OCI-LY3 (cell line): ENCODE data around the gene GIPC2.
"Not testable (repeated sequence)": the region's sequence is repeated elsewhere in the genome, so short reads cannot be mapped to it uniquely, and the experiment has no call there.

Experiments
- H2AFZ ChIP-seq: fragments of 200-600, 300-600 bp; shearing (Covaris generic); 2 replicates; pipeline ENCODE4 v1.6.0; 2014; ENCODE audit warnings: antibody characterized with exemption, low read depth, low read length
- H3K27ac ChIP-seq: fragments of 200-600, 300-600 bp; sonication (generic); 2 replicates; pipeline ENCODE4 v1.5.1; 2014; ENCODE audit warnings: mild to moderate bottlenecking, low read length, moderate library complexity, mixed read lengths
- H3K27me3 ChIP-seq: fragments of 200-600, 300-600 bp; sonication (generic); 2 replicates; pipeline ENCODE4 v1.6.1; 2014; ENCODE audit warnings: low read depth, low read length, mixed read lengths
- H3K36me3 ChIP-seq: fragments of 200-600, 300-600 bp; sonication (generic); replicated peaks from 2 replicates; pipeline ENCODE3; 2014; ENCODE audit warnings: low read depth, low read length, mixed read lengths
- H3K4me1 ChIP-seq: fragments of 300-600, 200-600 bp; sonication (generic); 2 replicates; pipeline ENCODE4 v1.6.1; 2014; ENCODE audit warnings: low read length, mixed read lengths
- H3K4me2 ChIP-seq: fragments of 200-600, 300-600 bp; sonication (generic); 2 replicates; pipeline ENCODE4 v1.6.1; 2014; ENCODE audit warnings: low read length, mixed read lengths
- H3K4me3 ChIP-seq: fragments of 300-600, 200-600 bp; sonication (generic); 2 replicates; pipeline ENCODE4 v1.5.1; 2014; ENCODE audit warnings: antibody characterized with exemption, mild to moderate bottlenecking, low read length, moderate library complexity
- H3K79me2 ChIP-seq: fragments of 300-600, 200-600 bp; shearing (Covaris generic); 2 replicates; pipeline ENCODE4 v1.6.1; 2014; ENCODE audit warnings: mild to moderate bottlenecking, low read length, mixed read lengths
- H3K9ac ChIP-seq: fragments of 300-600, 200-600 bp; shearing (Covaris generic); 2 replicates; pipeline ENCODE4 v1.6.0; 2014; ENCODE audit warnings: mild to moderate bottlenecking, low read length, moderate library complexity
- H3K9me3 ChIP-seq: fragments of 200-600, 300-600 bp; shearing (Covaris generic); 2 replicates; pipeline ENCODE4 v1.6.1; 2014; ENCODE audit warnings: low read length, mixed read lengths; ENCODE audit not compliant: insufficient read depth
- H4K20me1 ChIP-seq: fragments of 200-600, 300-600 bp; sonication (generic); 2 replicates; pipeline ENCODE4 v1.6.1; 2016; ENCODE audit warnings: low read length, mixed read lengths; ENCODE audit not compliant: insufficient read depth
- EZH2phosphoT487 ChIP-seq: fragments of 200-600 bp; shearing (Covaris generic); IDR thresholded peaks from 2 replicates; pipeline ENCODE4 v1.6.1; 2018; ENCODE audit warnings: antibody characterized with exemption, mixed run types, low read depth
- TF ChIP-seq, protein P1 (sequence below): fragments of 200-600, 300-600 bp; sonication (generic); IDR thresholded peaks from 2 replicates; pipeline ENCODE4 v1.5.1; 2014; ENCODE audit warnings: antibody characterized with exemption, low read length, low read depth

The GIPC2 gene

DNA sequence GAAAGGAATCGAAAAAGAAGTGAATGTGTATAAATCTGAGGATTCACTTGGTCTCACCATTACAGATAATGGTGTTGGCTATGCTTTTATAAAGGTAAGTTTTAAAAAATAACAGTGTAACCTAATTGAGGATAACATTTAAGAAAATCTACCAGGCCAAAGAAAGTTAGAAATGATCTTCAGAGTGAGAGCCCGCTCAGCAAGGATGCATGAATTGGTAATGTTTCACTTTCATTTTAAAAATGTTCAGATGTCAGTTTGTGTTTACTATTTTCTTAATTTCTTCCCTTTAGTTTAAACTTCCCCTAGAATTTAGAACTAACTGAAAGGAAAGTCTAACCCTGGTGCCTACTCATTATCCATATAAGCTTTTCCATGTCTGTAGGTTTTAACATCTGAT, 35.0 kb downstream of the GIPC2 start:
- H2AFZ ChIP-seq = no peak overlapping the region
- no peak overlapping the region for H3K4me2 ChIP-seq

DNA sequence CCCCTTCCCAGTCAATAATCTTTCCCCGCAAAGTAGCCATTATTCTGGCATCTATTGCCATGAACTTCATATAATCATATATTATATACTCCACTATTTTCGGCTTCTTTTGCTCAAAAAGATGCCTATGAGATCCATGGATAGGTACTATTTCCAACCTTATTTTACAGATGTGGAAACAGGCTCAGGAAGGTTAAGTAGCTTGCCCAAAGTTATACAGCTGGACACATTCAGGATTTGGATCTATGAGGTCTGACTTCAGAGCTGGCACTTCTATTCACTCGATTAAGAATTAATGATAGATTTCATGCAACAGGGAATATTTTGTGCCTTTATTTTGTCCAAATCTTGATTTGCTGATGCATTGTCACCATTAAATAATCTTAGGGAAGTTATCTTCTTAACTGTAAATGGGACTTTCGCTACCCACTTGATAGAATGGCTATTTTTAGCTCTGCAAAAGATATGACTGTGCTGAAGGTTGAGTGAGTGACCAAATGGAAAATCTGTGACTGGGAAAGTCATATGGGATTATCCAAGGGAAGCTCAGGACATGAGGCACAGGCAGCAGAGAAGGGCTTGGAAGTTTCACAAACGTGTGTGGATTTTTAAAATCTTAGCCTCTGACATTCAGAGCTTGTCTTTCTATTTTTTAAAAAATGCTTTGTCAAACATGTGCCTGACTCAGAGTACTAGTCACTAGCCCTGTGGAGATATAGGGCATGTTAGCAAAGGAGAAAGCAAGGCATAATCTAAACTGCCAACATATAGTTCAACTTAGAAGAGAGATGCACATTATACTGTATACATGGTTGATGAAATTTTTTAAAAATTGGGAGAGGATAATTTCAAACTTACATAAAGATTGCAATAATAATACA, 36.5 kb downstream of the GIPC2 start:
- no peaks in the 10 kb centered on the region for H3K27me3 ChIP-seq
- H4K20me1 ChIP-seq = no peaks in the 10 kb centered on the region
- H3K79me2 ChIP-seq = no peaks in the 10 kb centered on the region
- no peak overlapping the region for H3K4me3 ChIP-seq
- no peaks in the 10 kb centered on the region for H3K4me1 ChIP-seq
- H2AFZ ChIP-seq = no peak overlapping the region
- H3K4me2 ChIP-seq = no peak overlapping the region
- H3K9ac ChIP-seq = no peak overlapping the region
- no peak for TF ChIP-seq EZH2phosphoT487
- TF ChIP-seq, protein P1, sequence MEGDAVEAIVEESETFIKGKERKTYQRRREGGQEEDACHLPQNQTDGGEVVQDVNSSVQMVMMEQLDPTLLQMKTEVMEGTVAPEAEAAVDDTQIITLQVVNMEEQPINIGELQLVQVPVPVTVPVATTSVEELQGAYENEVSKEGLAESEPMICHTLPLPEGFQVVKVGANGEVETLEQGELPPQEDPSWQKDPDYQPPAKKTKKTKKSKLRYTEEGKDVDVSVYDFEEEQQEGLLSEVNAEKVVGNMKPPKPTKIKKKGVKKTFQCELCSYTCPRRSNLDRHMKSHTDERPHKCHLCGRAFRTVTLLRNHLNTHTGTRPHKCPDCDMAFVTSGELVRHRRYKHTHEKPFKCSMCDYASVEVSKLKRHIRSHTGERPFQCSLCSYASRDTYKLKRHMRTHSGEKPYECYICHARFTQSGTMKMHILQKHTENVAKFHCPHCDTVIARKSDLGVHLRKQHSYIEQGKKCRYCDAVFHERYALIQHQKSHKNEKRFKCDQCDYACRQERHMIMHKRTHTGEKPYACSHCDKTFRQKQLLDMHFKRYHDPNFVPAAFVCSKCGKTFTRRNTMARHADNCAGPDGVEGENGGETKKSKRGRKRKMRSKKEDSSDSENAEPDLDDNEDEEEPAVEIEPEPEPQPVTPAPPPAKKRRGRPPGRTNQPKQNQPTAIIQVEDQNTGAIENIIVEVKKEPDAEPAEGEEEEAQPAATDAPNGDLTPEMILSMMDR = no peak
- H3K27ac ChIP-seq = no peak overlapping the region
- H3K9me3 ChIP-seq = no peaks in the 10 kb centered on the region
- H3K36me3 ChIP-seq = no peaks in the 10 kb centered on the region

More for the DNA sequence above, 35.0 kb downstream of the GIPC2 start:
- H3K27me3 ChIP-seq = no peaks in the 10 kb centered on the region
- no peaks in the 10 kb centered on the region for H3K9me3 ChIP-seq
- no peak overlapping the region for H3K27ac ChIP-seq
- H4K20me1 ChIP-seq = no peaks in the 10 kb centered on the region
- H3K4me3 ChIP-seq = no peak overlapping the region
- no peaks in the 10 kb centered on the region for H3K79me2 ChIP-seq
- no peaks in the 10 kb centered on the region for H3K36me3 ChIP-seq
- TF ChIP-seq EZH2phosphoT487 = no peak
- TF ChIP-seq, protein P1 = no peak
- H3K9ac ChIP-seq = no peak overlapping the region
- no peaks in the 10 kb centered on the region for H3K4me1 ChIP-seq

DNA sequence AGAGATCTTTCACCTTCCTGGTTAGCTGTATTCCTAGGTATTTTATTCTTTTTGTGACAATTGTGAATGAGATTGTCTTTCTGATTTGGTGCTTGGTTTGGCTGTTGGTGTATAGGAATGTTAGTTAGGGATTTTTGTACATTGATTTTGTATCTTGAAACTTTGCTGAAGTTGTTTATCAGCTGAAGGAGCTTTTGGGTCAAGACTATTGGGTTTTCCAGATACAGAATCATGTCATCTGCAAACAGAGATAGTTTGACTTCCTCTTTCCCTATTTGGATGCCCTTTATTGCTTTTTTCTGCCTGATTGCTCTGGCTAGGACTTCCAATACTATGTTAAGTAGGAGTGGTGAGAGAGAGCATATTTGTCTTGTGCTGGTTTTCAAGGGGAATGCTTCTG, 38.9 kb downstream of the GIPC2 start:
- not testable (repeated sequence) for H3K27ac ChIP-seq, H3K36me3 ChIP-seq, H2AFZ ChIP-seq, H3K9ac ChIP-seq, H4K20me1 ChIP-seq, H3K9me3 ChIP-seq, H3K4me1 ChIP-seq, H3K4me3 ChIP-seq, H3K79me2 ChIP-seq, H3K4me2 ChIP-seq, H3K27me3 ChIP-seq

DNA sequence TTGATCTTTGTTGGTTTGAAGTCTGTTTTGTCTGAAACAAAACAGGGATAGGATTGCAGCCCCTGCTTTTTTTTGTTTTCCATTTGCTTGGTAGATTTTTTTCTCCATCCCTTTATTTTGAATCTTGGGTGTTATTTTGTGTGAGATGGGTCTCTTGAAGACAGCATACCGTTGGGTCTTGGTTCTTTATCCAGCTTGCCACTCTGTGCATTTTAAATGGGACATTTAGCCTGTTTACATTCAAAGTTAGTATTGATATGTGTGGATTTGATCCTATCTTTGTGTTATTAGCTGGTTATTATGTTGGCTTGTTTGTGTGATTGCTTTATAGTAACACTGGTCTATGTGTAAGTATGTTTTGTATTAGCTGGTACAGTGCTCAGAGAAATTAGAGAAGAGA, 40.9 kb downstream of the GIPC2 start:
- H2AFZ ChIP-seq = no peak overlapping the region
- no peak for TF ChIP-seq EZH2phosphoT487
- TF ChIP-seq, protein P1 = no peak
- H3K9ac ChIP-seq = no peak overlapping the region
- no peak overlapping the region for H3K4me2 ChIP-seq
- no peaks in the 10 kb centered on the region for H3K36me3 ChIP-seq
- H3K27me3 ChIP-seq = no peaks in the 10 kb centered on the region
- no peaks in the 10 kb centered on the region for H3K4me1 ChIP-seq
- H3K9me3 ChIP-seq = no peaks in the 10 kb centered on the region
- no peaks in the 10 kb centered on the region for H4K20me1 ChIP-seq
- H3K27ac ChIP-seq = no peak overlapping the region
- no peak overlapping the region for H3K4me3 ChIP-seq
- no peaks in the 10 kb centered on the region for H3K79me2 ChIP-seq
